HEK293 (cell line): ENCODE results near the gene NAV3.

Source experiments
- AEBP2 ChIP-seq: fragments of 450-650 bp; formaldehyde crosslinking; IDR thresholded peaks from 2 replicates; pipeline ENCODE4 v1.5.1; 2016; ENCODE audit warnings: missing biosample characterization, missing genetic modification characterization, borderline replicate concordance
- ATF2 ChIP-seq: fragments of 450-650 bp; formaldehyde crosslinking; IDR thresholded peaks from 2 replicates; pipeline ENCODE4 v1.5.1; 2016; ENCODE audit warnings: missing biosample characterization, missing genetic modification characterization, low read depth

- TF ChIP-seq AEBP2 (tag by site-specific recombination) = no peak
- no peak for TF ChIP-seq ATF2
Measured at GRCh38 chr12:77788231-77789168, 42.2 kb upstream of the NAV3 start.
